Cardiac muscle cell (in vitro differentiated cells and primary cell): Measurements from ENCODE around the gene OSBP. TPM values are rescaled to one million over a fixed set of nuclear protein-coding genes. Genes with fewer than 3 reads are reported as not detected.
A peak's percentile ranks its signal among the peaks of the same experiment; 100 is the strongest.
"Not testable (repeated sequence)": the region's sequence is repeated elsewhere in the genome, so short reads cannot be mapped to it uniquely, and the experiment has no call there.

Experiments used
- DNase-seq, 2 donors: peaks; one replicate each; pipeline versions ENCODE4 v3.0.0 to v3.0.0-alpha.2; 2010 to 2017; ENCODE audit warnings: low read depth in 1 of 2, low spot score in 1 of 2
- H3K27ac ChIP-seq: fragments of 200-600 bp; sonication (generic); 2 replicates; pipeline ENCODE4 v1.5.1; 2016
- H3K27me3 ChIP-seq: fragments of 200-600 bp; sonication (generic); 2 replicates; pipeline ENCODE4 v1.6.0; 2016; ENCODE audit warnings: control low read depth
- H3K36me3 ChIP-seq: fragments of 200-600 bp; sonication (generic); 2 replicates; pipeline ENCODE4 v1.5.1; 2016; ENCODE audit warnings: control low read depth
- H3K4me1 ChIP-seq: fragments of 200-600 bp; sonication (generic); 2 replicates; pipeline ENCODE4 v1.8.1; 2017; ENCODE audit warnings: low read depth, mild to moderate bottlenecking, mixed run types
- H3K4me3 ChIP-seq: fragments of 200-600 bp; sonication (generic); 2 replicates; pipeline ENCODE4 v1.5.1; 2016; ENCODE audit warnings: mild to moderate bottlenecking
- H3K9me3 ChIP-seq: fragments of 200-600 bp; sonication (generic); 2 replicates; pipeline ENCODE4 v1.5.1; 2017; ENCODE audit warnings: low read depth, mild to moderate bottlenecking, control low read depth
- polyA plus RNA-seq: library from polyadenylated mRNA; unstranded; fragments of >200 nt; fragmentation: Nextera tagmentation; extraction: Ambion mirVana; gene quantifications from 2 replicates; pipeline ENCODE4 v1.2.1, GENCODE V29; 2016
- total RNA-seq: library from RNA; depleted of rRNA; stranded (reverse); fragments of >200 nt; gene quantifications from 2 replicates; pipeline ENCODE4 v1.2.3, GENCODE V29; 2016
- TF ChIP-seq, protein P1 (sequence below): IDR thresholded peaks from 2 replicates; pipeline ENCODE4 v1.5.1; 2012; ENCODE audit warnings: low read depth, mild to moderate bottlenecking, low read length

Gene OSBP
- total and polyA plus RNA-seq, 2 experiments from 2014 or later, result 27.3 to 30.7 TPM

DNA sequence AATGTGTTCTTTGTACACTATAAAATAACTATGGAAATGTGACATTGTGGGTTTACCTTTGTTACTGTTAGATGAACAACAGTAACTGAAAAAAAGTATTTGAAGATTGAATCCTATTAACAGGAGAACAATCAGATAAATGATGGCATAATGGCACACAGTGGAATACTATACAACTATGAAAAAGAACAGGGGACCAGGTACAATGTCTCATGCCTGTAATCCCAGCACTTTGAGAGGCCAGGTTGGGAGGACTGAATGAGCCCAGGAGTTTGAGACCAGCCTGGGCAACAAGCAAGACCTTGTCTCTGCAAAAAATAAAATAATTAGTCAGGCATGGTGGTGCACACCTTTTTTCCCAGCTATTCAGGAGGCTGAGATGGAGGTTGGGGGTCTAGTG is 14.4 kb upstream of the OSBP start:
- no peak for DNase-seq
- no peaks in the 10 kb centered on the region for H3K9me3 ChIP-seq
- H3K27me3 ChIP-seq, result no peaks in the 10 kb centered on the region
- H3K36me3 ChIP-seq, result no peaks in the 10 kb centered on the region
- peaks cover 6% of the 10 kb centered on the region for H3K4me1 ChIP-seq
- no peak overlapping the region for H3K4me3 ChIP-seq
- no peak overlapping the region for H3K27ac ChIP-seq
- TF ChIP-seq, protein P1, sequence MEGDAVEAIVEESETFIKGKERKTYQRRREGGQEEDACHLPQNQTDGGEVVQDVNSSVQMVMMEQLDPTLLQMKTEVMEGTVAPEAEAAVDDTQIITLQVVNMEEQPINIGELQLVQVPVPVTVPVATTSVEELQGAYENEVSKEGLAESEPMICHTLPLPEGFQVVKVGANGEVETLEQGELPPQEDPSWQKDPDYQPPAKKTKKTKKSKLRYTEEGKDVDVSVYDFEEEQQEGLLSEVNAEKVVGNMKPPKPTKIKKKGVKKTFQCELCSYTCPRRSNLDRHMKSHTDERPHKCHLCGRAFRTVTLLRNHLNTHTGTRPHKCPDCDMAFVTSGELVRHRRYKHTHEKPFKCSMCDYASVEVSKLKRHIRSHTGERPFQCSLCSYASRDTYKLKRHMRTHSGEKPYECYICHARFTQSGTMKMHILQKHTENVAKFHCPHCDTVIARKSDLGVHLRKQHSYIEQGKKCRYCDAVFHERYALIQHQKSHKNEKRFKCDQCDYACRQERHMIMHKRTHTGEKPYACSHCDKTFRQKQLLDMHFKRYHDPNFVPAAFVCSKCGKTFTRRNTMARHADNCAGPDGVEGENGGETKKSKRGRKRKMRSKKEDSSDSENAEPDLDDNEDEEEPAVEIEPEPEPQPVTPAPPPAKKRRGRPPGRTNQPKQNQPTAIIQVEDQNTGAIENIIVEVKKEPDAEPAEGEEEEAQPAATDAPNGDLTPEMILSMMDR, result no peak

- DNase-seq, result peak in 1 of 2 donors; percentile 22
- TF ChIP-seq, protein P1, result peak; percentile 27
- not testable (repeated sequence) for H3K9me3 ChIP-seq, H3K27me3 ChIP-seq, H3K27ac ChIP-seq, H3K36me3 ChIP-seq, H3K4me1 ChIP-seq, H3K4me3 ChIP-seq
Observed at GRCh38 chr11:59626969-59627368, 11.4 kb upstream of the OSBP start.

DNA sequence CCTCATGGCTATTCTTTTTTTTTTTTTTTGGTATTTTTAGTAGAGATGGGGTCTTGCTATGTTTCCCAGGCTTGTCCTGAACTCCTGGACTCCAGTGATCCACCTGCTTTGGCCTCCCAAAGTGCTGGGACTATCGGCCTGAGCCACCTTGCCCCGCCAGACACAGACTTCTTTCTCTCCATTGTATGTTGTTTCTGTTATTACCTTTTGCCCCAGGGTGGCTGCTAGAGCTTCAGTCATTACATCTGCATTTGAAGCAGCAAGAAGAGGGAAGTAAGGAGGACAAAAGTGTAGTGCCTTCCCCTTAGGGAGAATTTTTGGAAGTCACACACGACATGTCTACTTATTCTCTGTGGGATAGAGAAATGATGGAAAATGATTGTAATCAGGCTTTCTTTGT is 10.1 kb upstream of the OSBP start:
- Histone ChIP-seq H3K36me3 (no peaks in the 10 kb centered on the region), H3K4me3 (no peak overlapping the region), H3K4me1 (peaks cover 6% of the 10 kb centered on the region), H3K27ac (no peak overlapping the region), H3K27me3 (no peaks in the 10 kb centered on the region), H3K9me3 (no peaks in the 10 kb centered on the region)
- no peak for DNase-seq
- TF ChIP-seq, protein P1, result no peak

DNA sequence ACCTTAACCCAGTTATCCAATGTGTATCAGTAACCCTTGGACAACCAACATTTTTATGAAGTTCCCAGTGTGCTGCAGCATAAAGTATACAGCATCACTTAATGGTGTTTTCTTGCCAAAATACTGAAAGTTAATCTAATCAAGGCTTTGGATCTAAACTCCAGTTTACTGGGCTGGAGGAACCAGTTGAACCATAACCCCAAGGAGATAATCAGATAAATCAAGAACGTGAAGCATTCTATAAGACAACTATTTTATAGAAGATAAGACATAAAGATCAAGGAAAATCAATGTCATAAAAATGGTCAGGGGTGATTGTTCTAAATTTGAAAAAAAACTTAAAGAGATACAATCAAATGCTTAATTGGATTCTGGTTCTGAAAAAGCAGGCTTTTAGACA is 2.3 kb upstream of the OSBP start:
- no peak for DNase-seq
- Histone ChIP-seq H3K4me1 (peaks cover 16% of the 10 kb centered on the region), H3K4me3 (no peak overlapping the region), H3K9me3 (no peaks in the 10 kb centered on the region), H3K36me3 (no peaks in the 10 kb centered on the region), H3K27me3 (no peaks in the 10 kb centered on the region), H3K27ac (no peak overlapping the region)
- TF ChIP-seq, protein P1, result no peak

DNA sequence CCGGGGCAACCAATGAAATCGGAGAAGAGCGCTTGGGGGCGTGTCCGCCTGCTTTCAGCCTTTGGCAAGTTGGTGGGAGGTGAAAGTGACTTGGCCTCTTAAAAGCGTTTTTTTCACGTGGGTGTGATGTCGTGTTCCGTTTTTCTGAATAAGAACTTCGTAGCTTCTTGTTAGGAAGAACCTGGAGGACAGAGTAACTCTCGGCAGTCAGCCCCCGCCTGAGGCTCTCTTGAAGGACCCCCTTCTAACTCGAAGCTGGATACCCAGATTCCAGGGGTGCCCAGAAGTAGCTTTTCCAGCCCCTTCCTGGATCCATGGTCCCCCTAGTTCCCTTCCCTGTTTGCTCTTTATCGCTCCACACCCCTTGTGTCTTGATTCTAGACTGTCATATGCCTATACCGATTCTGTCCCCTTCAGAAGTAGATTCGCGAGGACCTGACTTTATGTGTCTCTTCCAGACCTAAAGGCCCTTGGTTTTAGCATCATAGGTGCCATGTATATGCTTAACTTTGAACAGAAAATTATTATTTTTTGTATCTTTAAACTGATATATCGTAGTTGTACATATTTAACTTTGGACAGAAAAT is 915 bp upstream of the OSBP start:
- peak overlapping the region; percentile 93 for H3K27ac ChIP-seq
- no peaks in the 10 kb centered on the region for H3K36me3 ChIP-seq
- peaks cover 29% of the 10 kb centered on the region for H3K4me1 ChIP-seq
- H3K4me3 ChIP-seq, result peak overlapping the region; percentile 35
- TF ChIP-seq, protein P1, result no peak
- H3K9me3 ChIP-seq, result no peaks in the 10 kb centered on the region
- no peak for DNase-seq
- H3K27me3 ChIP-seq, result no peaks in the 10 kb centered on the region
